Pancreas (tissue), 10 donors: ENCODE data around the gene TLDC2. TPM values are rescaled to one million over a fixed set of nuclear protein-coding genes. Genes with fewer than 3 reads are reported as not detected.

ENCODE experiments used
- ATAC-seq, 4 donors: fragments of 200-7000 bp; cut with Tn5 transposase; one replicate each; pipeline versions ENCODE4 v1.8.0 to v1.9.1; 2020; ENCODE audit warnings: mild to moderate bottlenecking in 4 of 4, moderate library complexity in 4 of 4
- DNase-seq, 6 donors: peaks; one replicate each; pipeline ENCODE4 v3.0.0-alpha.2; 2020
- FAIRE-seq: peaks from 2 replicates; lab custom pipeline; 2012; peaks lifted over from hg19 to GRCh38; lab: Jason Lieb, UNC
- H3K27ac ChIP-seq, 4 donors: fragments of 200-600 bp; sonication (generic); 1 replicate in 3 of 4; 2 replicates in 1 of 4; pipeline versions ENCODE4 v1.5.0 to v1.8.0; 2020
- H3K27me3 ChIP-seq, 4 donors: fragments of 200-600 bp; one replicate each; pipeline ENCODE4 v1.8.0; 2021
- H3K36me3 ChIP-seq, 3 donors: fragments of 200-600 bp; sonication (generic) in 1 of 3; one replicate each; pipeline versions ENCODE4 v1.5.0 to v1.8.0; 2020 to 2021
- H3K4me1 ChIP-seq, 3 donors: fragments of 200-600 bp; one replicate each; pipeline ENCODE4 v1.8.0; 2021
- H3K4me3 ChIP-seq, 4 donors: fragments of 200-600 bp; sonication (generic) in 2 of 4; one replicate each; pipeline versions ENCODE4 v1.5.0 to v1.8.0; 2020 to 2021
- H3K9me3 ChIP-seq, 4 donors: fragments of 200-600 bp; one replicate each; pipeline ENCODE4 v1.8.0; 2021
- WGBS, 2 donors: extraction: QIAGEN DNeasy Blood & Tissue Kit; methylation state at CpG; one replicate each; pipeline ENCODE4 v1.1.7; 2013; 5-methylcytosine and 5-hydroxymethylcytosine counted together
- intact Hi-C, 3 donors: fragments of 100-400 bp; cut with DNase I; formaldehyde crosslinking; loops; one replicate each; pipeline versions ENCODE4 v1.11.1 to v1.14.2; 2022
- polyA plus RNA-seq, 2 donors: library from polyadenylated mRNA; stranded (reverse); fragments of 200-250 nt; gene quantifications; one replicate each; pipeline ENCODE4 v1.2.3, GENCODE V29; 2013
- total RNA-seq, 6 donors: library from RNA; stranded (reverse); fragmentation: NEBNext Ultra II Directional in 4 of 6; extraction: Animal tissue kit (Norgen Biotek cat#: 25700) in 4 of 6; gene quantifications; one replicate each; pipeline versions ENCODE4 v1.2.1 to v1.2.4, GENCODE V29; 2021 to 2023
- TF ChIP-seq, protein P1 (sequence below), 4 donors: fragments of 200-600 bp; sonication (generic) in 3 of 4; IDR thresholded peaks; one replicate each; pipeline versions ENCODE4 v1.5.0 to v1.8.0; 2021; ENCODE audit warnings: antibody characterized with exemption in 4 of 4
- donor health status: healthy with polysubstance abuse.
- donor health status: DM: no; HTN: no; CAD: no; lungs with moderate emphysema.
- donor health status: DM: no; HTN: no; CAD: no.
- donor health status: control.
- donor health status: control.
- donor health status: Bipolar disorder and iron deficiency.
- donor health status: DM: yes; HTN: yes; CAD: no.
- donor health status: DM: no; HTN: no; CAD: no.
- donor health status: DM: no; HTN: no; CAD: no.
- donor health status: DM: yes; HTN: yes; CAD: no.

The TLDC2 gene
- total and polyA plus RNA-seq, 8 donors, result 0.23 to 0.82 (median 0.34) TPM; not detected in 1

DNA sequence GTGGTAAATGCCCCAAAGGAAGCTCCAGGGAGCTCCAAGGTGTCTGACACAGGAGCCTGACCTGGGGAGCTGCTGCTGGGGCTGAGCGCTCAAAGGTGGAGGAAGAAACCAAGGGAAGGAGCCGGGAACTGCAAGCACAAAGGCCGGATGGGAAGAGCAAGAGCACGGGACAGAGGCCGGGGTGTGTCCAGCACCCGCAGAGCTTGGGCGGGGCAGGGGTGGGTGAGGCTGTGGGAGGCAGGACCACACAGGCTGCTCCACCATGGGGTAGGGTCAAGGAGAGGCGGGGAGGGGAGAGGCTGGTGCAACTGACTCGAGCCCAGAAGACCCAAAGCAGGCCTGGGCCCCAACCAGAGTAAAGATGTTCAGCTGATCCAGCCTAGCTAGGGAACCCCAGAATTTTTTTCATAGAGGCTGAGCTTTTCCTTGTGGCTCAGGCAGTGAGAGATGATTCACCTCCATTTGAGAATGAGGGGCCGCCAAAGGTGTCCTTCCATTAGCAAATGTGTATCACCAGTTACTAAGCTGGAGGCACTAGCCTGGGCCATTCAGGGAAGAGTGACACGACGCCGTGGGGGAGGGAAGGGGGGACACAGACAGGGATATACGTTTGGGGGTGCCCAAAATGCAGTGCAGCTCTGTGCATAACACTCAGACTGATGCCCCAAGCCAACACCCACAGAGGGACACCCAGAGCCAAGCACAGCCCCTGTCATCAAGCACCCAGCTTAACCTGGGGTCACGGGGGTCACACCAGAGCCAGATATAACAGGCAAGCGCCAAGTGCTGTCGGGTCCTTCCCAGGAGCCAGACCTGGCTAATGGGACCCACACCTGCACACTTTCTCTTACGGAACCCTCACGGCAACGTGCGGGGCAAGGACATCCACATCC is 21.3 kb upstream of the TLDC2 start:
- H3K27me3 ChIP-seq, result no peaks in the 10 kb centered on the region
- intact Hi-C loops, result no loop called here
- no peak overlapping the region for H3K4me3 ChIP-seq
- WGBS, 2 donors, result 81 to 82% methylated on average over 21 of the region's 21 CpGs
- no peak overlapping the region for H3K27ac ChIP-seq
- H3K9me3 ChIP-seq, result no peaks in the 10 kb centered on the region
- FAIRE-seq, result no peak
- peaks cover 0 to 3% (median 0%) of the 10 kb centered on the region in 3 donors for H3K4me1 ChIP-seq
- no peaks in the 10 kb centered on the region for H3K36me3 ChIP-seq
- DNase-seq, result no peak
- no peak for ATAC-seq
- TF ChIP-seq, protein P1, sequence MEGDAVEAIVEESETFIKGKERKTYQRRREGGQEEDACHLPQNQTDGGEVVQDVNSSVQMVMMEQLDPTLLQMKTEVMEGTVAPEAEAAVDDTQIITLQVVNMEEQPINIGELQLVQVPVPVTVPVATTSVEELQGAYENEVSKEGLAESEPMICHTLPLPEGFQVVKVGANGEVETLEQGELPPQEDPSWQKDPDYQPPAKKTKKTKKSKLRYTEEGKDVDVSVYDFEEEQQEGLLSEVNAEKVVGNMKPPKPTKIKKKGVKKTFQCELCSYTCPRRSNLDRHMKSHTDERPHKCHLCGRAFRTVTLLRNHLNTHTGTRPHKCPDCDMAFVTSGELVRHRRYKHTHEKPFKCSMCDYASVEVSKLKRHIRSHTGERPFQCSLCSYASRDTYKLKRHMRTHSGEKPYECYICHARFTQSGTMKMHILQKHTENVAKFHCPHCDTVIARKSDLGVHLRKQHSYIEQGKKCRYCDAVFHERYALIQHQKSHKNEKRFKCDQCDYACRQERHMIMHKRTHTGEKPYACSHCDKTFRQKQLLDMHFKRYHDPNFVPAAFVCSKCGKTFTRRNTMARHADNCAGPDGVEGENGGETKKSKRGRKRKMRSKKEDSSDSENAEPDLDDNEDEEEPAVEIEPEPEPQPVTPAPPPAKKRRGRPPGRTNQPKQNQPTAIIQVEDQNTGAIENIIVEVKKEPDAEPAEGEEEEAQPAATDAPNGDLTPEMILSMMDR (IDR thresholded peaks at IDR 0.05), result no peak

DNA sequence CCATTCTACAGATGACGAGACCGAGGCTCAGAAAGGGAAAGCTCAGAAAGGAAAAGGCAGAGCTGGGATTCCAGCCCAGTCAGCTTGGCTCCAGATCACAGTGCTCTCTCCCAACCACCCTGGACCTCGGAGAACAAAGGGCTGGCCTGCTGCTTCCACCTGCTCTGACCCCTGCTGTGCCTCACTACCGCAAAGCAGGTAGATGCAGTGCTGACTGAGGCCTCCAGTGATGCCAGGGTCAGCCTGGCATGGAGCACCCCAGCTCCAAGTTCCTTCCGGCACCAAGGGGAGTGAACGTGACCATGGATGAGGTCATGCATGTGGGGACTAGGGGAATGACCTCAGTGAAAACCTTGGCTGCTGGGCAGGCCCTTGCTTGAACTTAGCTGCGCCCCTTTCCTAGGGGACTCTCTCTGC is 20.7 kb upstream of the TLDC2 start:
- ATAC-seq, result no peak
- Histone ChIP-seq H3K9me3 (no peaks in the 10 kb centered on the region), H3K36me3 (no peaks in the 10 kb centered on the region), H3K4me1 (peaks cover 0 to 3% (median 0%) of the 10 kb centered on the region in 3 donors), H3K27ac (no peak overlapping the region), H3K4me3 (no peak overlapping the region), H3K27me3 (no peaks in the 10 kb centered on the region)
- intact Hi-C loops, result no loop called here
- no peak for DNase-seq
- FAIRE-seq, result no peak
- 81 to 87% methylated on average over 7 of the region's 7 CpGs for WGBS, 2 donors
- TF ChIP-seq, protein P1 (IDR thresholded peaks at IDR 0.05), result no peak

DNA sequence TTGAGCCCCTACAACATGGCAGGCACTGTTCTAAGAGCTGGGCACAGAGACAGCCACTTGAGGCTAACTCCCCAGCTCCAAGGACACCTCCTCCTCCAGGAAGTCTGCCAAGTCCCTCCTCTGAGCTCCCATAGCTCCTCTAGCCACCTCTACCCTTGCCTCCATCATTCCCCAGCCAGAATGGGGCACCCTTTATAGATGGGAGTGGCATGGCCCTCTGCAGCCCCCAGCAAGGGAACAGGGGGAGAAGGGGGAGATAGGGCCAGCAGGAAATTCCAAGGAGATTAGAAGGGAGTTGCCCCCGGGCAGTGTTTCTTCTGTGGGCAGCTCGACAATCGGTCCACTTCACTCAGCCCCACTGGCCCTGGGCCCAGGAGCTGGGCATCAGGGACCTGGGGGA is 19.7 kb upstream of the TLDC2 start:
- no peaks in the 10 kb centered on the region for H3K36me3 ChIP-seq
- no peak for FAIRE-seq
- 86 to 90% methylated on average over 3 of the region's 3 CpGs for WGBS, 2 donors
- DNase-seq, result no peak
- peak in 1 of 4 donors; percentile 18 for ATAC-seq
- TF ChIP-seq, protein P1 (IDR thresholded peaks at IDR 0.05), result no peak
- H3K27me3 ChIP-seq, result no peaks in the 10 kb centered on the region
- H3K4me3 ChIP-seq, result no peak overlapping the region
- no peaks in the 10 kb centered on the region for H3K9me3 ChIP-seq
- peaks cover 0 to 3% (median 0%) of the 10 kb centered on the region in 3 donors for H3K4me1 ChIP-seq
- intact Hi-C loops, result no loop called here
- no peak overlapping the region for H3K27ac ChIP-seq

DNA sequence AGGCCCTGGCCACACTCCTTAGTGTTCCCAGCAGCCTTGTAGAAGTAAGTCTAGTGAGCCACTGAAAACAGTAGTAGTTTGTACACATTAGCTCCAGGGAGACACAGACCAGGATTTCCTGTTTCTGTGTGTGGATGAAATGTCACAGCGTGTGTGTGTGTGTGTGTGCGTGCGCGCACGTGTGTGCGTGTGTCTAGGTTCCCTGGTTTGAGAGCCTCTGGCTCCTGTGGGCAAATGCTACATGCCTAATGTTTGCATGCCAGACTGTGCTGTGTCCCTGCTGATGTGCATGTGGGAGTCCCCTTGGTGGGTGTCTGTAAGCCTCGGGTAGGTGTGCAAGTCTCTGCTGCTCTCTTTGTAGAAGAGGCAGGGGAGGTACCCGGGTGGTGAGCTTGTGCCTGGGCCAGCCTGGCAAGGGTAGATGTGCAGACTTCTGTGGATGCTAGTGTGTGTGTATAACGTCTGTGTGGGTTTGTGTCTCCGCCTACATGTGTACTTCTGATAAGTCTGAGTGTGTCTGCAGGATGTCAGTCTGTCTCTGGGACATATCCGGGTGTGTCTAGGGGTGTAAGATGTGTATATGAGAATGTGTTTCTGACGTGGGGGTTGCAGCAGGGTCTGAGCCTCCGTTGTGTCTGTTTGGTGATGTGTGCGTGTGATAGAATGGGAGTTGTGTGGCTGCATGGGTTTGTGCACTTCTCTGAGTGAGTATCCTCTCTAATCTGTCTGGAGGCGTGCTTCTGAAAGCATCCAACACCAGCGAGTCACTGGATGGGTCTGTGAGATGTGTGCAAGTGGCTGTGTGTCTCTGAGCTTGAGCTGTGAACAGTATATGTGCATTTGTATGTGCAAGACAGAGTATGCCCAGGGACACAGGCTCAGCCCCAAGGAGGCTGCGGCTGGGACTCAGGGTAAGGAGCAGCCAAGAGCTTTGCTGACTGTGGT is 19.0 kb upstream of the TLDC2 start:
- H3K27ac ChIP-seq, result no peak overlapping the region
- H3K4me3 ChIP-seq, result no peak overlapping the region
- WGBS, 2 donors, result 73 to 78% methylated on average over 17 of the region's 17 CpGs
- no peaks in the 10 kb centered on the region for H3K36me3 ChIP-seq
- ATAC-seq (peak in 2 of 4 donors; percentile 21), FAIRE-seq (no peak), DNase-seq (no peak)
- no peaks in the 10 kb centered on the region for H3K27me3 ChIP-seq
- peaks cover 0 to 3% (median 0%) of the 10 kb centered on the region in 3 donors for H3K4me1 ChIP-seq
- no peaks in the 10 kb centered on the region for H3K9me3 ChIP-seq
- TF ChIP-seq, protein P1 (IDR thresholded peaks at IDR 0.05), result no peak
- intact Hi-C loops, result no loop called here
